HL-60 (cell line): ENCODE measurements around the gene LRRC4C.

Experiments
- DNase-seq, 2 experiments: peaks; one replicate each; pipeline ENCODE4 v3.0.0-alpha.2; 2010 to 2020; ENCODE audit warnings: low read depth in 1 of 2, low spot score in 1 of 2
- H3K27ac ChIP-seq: fragments of 250-450 bp; sonication (Bioruptor Pico); replicated peaks from 2 replicates; pipeline ENCODE4 v1.5.1; 2020; ENCODE audit warnings: mild to moderate bottlenecking, moderate library complexity
- H3K27me3 ChIP-seq: fragments of 250-450 bp; sonication (Bioruptor Pico); 2 replicates; pipeline ENCODE4 v1.5.1; 2021; ENCODE audit warnings: mild to moderate bottlenecking, moderate library complexity; ENCODE audit not compliant: insufficient read depth, poor library complexity, severe bottlenecking
- H3K4me3 ChIP-seq: replicated peaks from 2 replicates; pipeline ENCODE4 v1.5.1; 2011; ENCODE audit warnings: mild to moderate bottlenecking, control low read depth, low read length; ENCODE audit not compliant: insufficient read depth
- CTCF ChIP-seq: IDR thresholded peaks from one replicate; pipeline ENCODE4 v1.5.1; 2011; ENCODE audit warnings: low read length, control low read depth, inconsistent platforms; ENCODE audit not compliant: insufficient read depth
- GABPA ChIP-seq: IDR thresholded peaks from 2 replicates; pipeline ENCODE4 v1.6.1; 2012; ENCODE audit warnings: low read depth
- POLR2AphosphoS5 ChIP-seq: IDR thresholded peaks from 2 replicates; pipeline ENCODE4 v1.6.1; 2012; ENCODE audit warnings: low read depth
- REST ChIP-seq: IDR thresholded peaks from 2 replicates; pipeline ENCODE4 v1.6.1; 2012; ENCODE audit warnings: low read depth; ENCODE audit not compliant: insufficient replicate concordance
- SPI1 ChIP-seq: IDR thresholded peaks from 2 replicates; pipeline ENCODE4 v1.6.1; 2012; ENCODE audit warnings: low read depth, mild to moderate bottlenecking, borderline replicate concordance

Gene LRRC4C

GRCh38 chr11:40118026-40118425 lies 1341.4 kb downstream of the LRRC4C start:
- Histone ChIP-seq H3K27me3 (no peaks in the 10 kb centered on the region), H3K4me3 (no peak overlapping the region), H3K27ac (no peak overlapping the region)
- no peak for DNase-seq
- TF ChIP-seq POLR2AphosphoS5: no peak
- TF ChIP-seq REST: no peak
- TF ChIP-seq SPI1: no peak
- TF ChIP-seq GABPA: no peak
- TF ChIP-seq CTCF: no peak

- no peak for DNase-seq
- no peaks in the 10 kb centered on the region for H3K27me3 ChIP-seq
Measured at GRCh38 chr11:40104941-40105550, 1354.4 kb downstream of the LRRC4C start.

GRCh38 chr11:40100781-40101180 lies 1358.7 kb downstream of the LRRC4C start:
- H3K27me3 ChIP-seq: no peaks in the 10 kb centered on the region
- DNase-seq: no peak
- no peak for TF ChIP-seq POLR2AphosphoS5
- no peak for TF ChIP-seq SPI1
- no peak for TF ChIP-seq REST
- TF ChIP-seq GABPA: no peak
- no peak for TF ChIP-seq CTCF
- H3K4me3 ChIP-seq: no peak overlapping the region
- H3K27ac ChIP-seq: no peak overlapping the region

More at GRCh38 chr11:40104941-40105550, 1354.4 kb downstream of the LRRC4C start:
- no peak for TF ChIP-seq POLR2AphosphoS5
- TF ChIP-seq CTCF: no peak
- TF ChIP-seq SPI1: no peak
- Histone ChIP-seq H3K4me3 (no peak overlapping the region), H3K27ac (no peak overlapping the region)

- Histone ChIP-seq H3K4me3 (no peak overlapping the region), H3K27ac (no peak overlapping the region), H3K27me3 (no peaks in the 10 kb centered on the region)
- no peak for TF ChIP-seq GABPA
- TF ChIP-seq REST: no peak
- TF ChIP-seq SPI1: no peak
- TF ChIP-seq CTCF: no peak
- TF ChIP-seq POLR2AphosphoS5: no peak
- DNase-seq: no peak
Measured at GRCh38 chr11:40100162-40100553, 1359.3 kb downstream of the LRRC4C start.
